OCI-LY3 (cell line): Measurements from ENCODE around the gene SMAD3.

Experiments
- H2AFZ ChIP-seq: fragments of 200-600, 300-600 bp; shearing (Covaris generic); 2 replicates; pipeline ENCODE4 v1.6.0; 2014; ENCODE audit warnings: antibody characterized with exemption, low read depth, low read length
- H3K27ac ChIP-seq: fragments of 200-600, 300-600 bp; sonication (generic); 2 replicates; pipeline ENCODE4 v1.5.1; 2014; ENCODE audit warnings: mild to moderate bottlenecking, low read length, moderate library complexity, mixed read lengths
- H3K27me3 ChIP-seq: fragments of 200-600, 300-600 bp; sonication (generic); 2 replicates; pipeline ENCODE4 v1.6.1; 2014; ENCODE audit warnings: low read depth, low read length, mixed read lengths
- H3K36me3 ChIP-seq: fragments of 200-600, 300-600 bp; sonication (generic); replicated peaks from 2 replicates; pipeline ENCODE3; 2014; ENCODE audit warnings: low read depth, low read length, mixed read lengths
- H3K4me1 ChIP-seq: fragments of 300-600, 200-600 bp; sonication (generic); 2 replicates; pipeline ENCODE4 v1.6.1; 2014; ENCODE audit warnings: low read length, mixed read lengths
- H3K4me2 ChIP-seq: fragments of 200-600, 300-600 bp; sonication (generic); 2 replicates; pipeline ENCODE4 v1.6.1; 2014; ENCODE audit warnings: low read length, mixed read lengths
- H3K4me3 ChIP-seq: fragments of 300-600, 200-600 bp; sonication (generic); 2 replicates; pipeline ENCODE4 v1.5.1; 2014; ENCODE audit warnings: antibody characterized with exemption, mild to moderate bottlenecking, low read length, moderate library complexity
- H3K79me2 ChIP-seq: fragments of 300-600, 200-600 bp; shearing (Covaris generic); 2 replicates; pipeline ENCODE4 v1.6.1; 2014; ENCODE audit warnings: mild to moderate bottlenecking, low read length, mixed read lengths
- H3K9ac ChIP-seq: fragments of 300-600, 200-600 bp; shearing (Covaris generic); 2 replicates; pipeline ENCODE4 v1.6.0; 2014; ENCODE audit warnings: mild to moderate bottlenecking, low read length, moderate library complexity
- H3K9me3 ChIP-seq: fragments of 200-600, 300-600 bp; shearing (Covaris generic); 2 replicates; pipeline ENCODE4 v1.6.1; 2014; ENCODE audit warnings: low read length, mixed read lengths; ENCODE audit not compliant: insufficient read depth
- H4K20me1 ChIP-seq: fragments of 200-600, 300-600 bp; sonication (generic); 2 replicates; pipeline ENCODE4 v1.6.1; 2016; ENCODE audit warnings: low read length, mixed read lengths; ENCODE audit not compliant: insufficient read depth
- EZH2phosphoT487 ChIP-seq: fragments of 200-600 bp; shearing (Covaris generic); IDR thresholded peaks from 2 replicates; pipeline ENCODE4 v1.6.1; 2018; ENCODE audit warnings: antibody characterized with exemption, mixed run types, low read depth
- TF ChIP-seq, protein P1 (sequence below): fragments of 200-600, 300-600 bp; sonication (generic); IDR thresholded peaks from 2 replicates; pipeline ENCODE4 v1.5.1; 2014; ENCODE audit warnings: antibody characterized with exemption, low read length, low read depth

SMAD3 gene

GRCh38 chr15:67124111-67124510, 58.7 kb downstream of the SMAD3 start:
- Histone ChIP-seq H3K27ac (no peak overlapping the region), H3K4me2 (no peak overlapping the region), H3K36me3 (no peaks in the 10 kb centered on the region), H3K27me3 (no peaks in the 10 kb centered on the region), H2AFZ (no peak overlapping the region), H3K4me1 (peaks cover 25% of the 10 kb centered on the region), H3K9me3 (no peaks in the 10 kb centered on the region), H3K4me3 (no peak overlapping the region), H4K20me1 (no peaks in the 10 kb centered on the region), H3K79me2 (0 out of 2 replicates have a peak, but pooled peaks cover 4% of the 10 kb centered on the region), H3K9ac (no peak overlapping the region)
- TF ChIP-seq, protein P1, sequence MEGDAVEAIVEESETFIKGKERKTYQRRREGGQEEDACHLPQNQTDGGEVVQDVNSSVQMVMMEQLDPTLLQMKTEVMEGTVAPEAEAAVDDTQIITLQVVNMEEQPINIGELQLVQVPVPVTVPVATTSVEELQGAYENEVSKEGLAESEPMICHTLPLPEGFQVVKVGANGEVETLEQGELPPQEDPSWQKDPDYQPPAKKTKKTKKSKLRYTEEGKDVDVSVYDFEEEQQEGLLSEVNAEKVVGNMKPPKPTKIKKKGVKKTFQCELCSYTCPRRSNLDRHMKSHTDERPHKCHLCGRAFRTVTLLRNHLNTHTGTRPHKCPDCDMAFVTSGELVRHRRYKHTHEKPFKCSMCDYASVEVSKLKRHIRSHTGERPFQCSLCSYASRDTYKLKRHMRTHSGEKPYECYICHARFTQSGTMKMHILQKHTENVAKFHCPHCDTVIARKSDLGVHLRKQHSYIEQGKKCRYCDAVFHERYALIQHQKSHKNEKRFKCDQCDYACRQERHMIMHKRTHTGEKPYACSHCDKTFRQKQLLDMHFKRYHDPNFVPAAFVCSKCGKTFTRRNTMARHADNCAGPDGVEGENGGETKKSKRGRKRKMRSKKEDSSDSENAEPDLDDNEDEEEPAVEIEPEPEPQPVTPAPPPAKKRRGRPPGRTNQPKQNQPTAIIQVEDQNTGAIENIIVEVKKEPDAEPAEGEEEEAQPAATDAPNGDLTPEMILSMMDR = no peak
- no peak for TF ChIP-seq EZH2phosphoT487

DNA sequence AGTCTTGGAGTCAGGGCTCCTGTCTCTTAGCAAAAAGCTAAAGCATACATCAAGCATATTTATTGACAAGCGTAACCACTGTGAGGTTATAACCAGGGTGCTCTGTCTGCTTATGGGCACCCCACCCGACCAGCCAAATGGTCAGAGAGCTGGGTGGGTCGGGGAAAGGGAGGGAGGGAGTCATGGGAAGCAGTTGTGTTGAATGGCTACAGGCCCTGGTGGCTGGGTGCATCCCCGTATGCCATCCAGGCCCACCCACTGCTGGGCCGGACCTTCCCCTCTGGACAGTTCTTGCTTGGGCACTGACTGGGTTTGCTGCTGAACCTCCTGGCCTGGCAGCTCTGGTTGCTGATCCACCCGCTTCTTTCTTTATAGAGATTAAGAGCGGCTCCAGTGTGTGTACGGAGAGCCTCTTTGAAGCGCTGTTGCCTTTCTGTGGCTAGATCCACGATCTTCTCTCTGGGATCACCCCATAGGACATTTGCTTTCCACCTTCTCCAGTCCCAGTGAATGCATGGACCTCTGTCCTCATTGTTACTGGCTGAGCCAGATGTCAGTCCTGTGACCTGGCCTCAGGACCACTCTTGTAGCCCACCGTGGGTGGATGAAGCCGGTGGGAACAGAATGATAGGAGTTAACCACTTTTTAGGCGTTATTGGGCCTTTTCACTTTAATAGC, 59.6 kb downstream of the SMAD3 start:
- no peak overlapping the region for H2AFZ ChIP-seq
- TF ChIP-seq EZH2phosphoT487 = no peak
- TF ChIP-seq, protein P1 = no peak
- H3K4me2 ChIP-seq = no peak overlapping the region
- H3K4me3 ChIP-seq = no peak overlapping the region
- H3K9me3 ChIP-seq = no peaks in the 10 kb centered on the region
- no peaks in the 10 kb centered on the region for H3K27me3 ChIP-seq
- H3K4me1 ChIP-seq = peaks cover 22% of the 10 kb centered on the region
- H3K27ac ChIP-seq = no peak overlapping the region
- no peaks in the 10 kb centered on the region for H4K20me1 ChIP-seq
- H3K9ac ChIP-seq = no peak overlapping the region
- no peaks in the 10 kb centered on the region for H3K36me3 ChIP-seq
- H3K79me2 ChIP-seq = 0 out of 2 replicates have a peak, but pooled peaks cover 4% of the 10 kb centered on the region

- Histone ChIP-seq H3K4me1 (peaks cover 14% of the 10 kb centered on the region), H3K4me2 (no peak overlapping the region), H4K20me1 (0 out of 2 replicates have a peak, but pooled peaks cover 5% of the 10 kb centered on the region), H3K27ac (no peak overlapping the region), H3K9ac (no peak overlapping the region), H2AFZ (no peak overlapping the region), H3K9me3 (no peaks in the 10 kb centered on the region), H3K27me3 (no peaks in the 10 kb centered on the region), H3K79me2 (no peaks in the 10 kb centered on the region), H3K36me3 (no peaks in the 10 kb centered on the region), H3K4me3 (no peak overlapping the region)
- TF ChIP-seq EZH2phosphoT487 = no peak
- TF ChIP-seq, protein P1 = no peak
These were observed 60.4 kb downstream of the SMAD3 start for GRCh38 chr15:67125589-67126502.
